GM12878 (cell line): ENCODE measurements around the gene LRCH4. TPM values are rescaled to one million over a fixed set of nuclear protein-coding genes. Genes with fewer than 3 reads are reported as not detected.

Source experiments
- ATAC-seq: fragments of 200-7000 bp; cut with Tn5 transposase; 3 replicates; pipeline ENCODE4 v1.9.1; 2020; ENCODE audit warnings: mild to moderate bottlenecking, moderate library complexity
- BruUV-seq: library from RNA; stranded (reverse); fragments of 400-500 nt; replicated peaks from 2 replicates; lab custom pipeline; 2021; lab: Mats Ljungman, UMichigan
- CTCF ChIA-PET: fragments of 300-600 bp; sonication (Branson Sonifier 250); formaldehyde crosslinking; extraction: SDS; loops from one replicate; lab custom pipeline; 2021; ENCODE audit warnings: inconsistent platforms; lab: Yijun Ruan, JAX
- POLR2A ChIA-PET: fragments of 350-600 bp; formaldehyde crosslinking; extraction: SDS; loops from one replicate; lab custom pipeline; 2021; ENCODE audit warnings: inconsistent platforms; lab: Charles Lee
- RAD21 ChIA-PET: fragments of 300-600 bp; sonication (Branson Sonifier 250); formaldehyde crosslinking; loops from one replicate; lab custom pipeline; 2023; ENCODE audit warnings: antibody characterized with exemption; ENCODE audit not compliant: unreplicated experiment; lab: Charles Lee
- SMC1A ChIA-PET: fragments of 300-600 bp; sonication (Branson Sonifier 250); formaldehyde crosslinking; loops from one replicate; lab custom pipeline; 2023; ENCODE audit not compliant: unreplicated experiment, uncharacterized antibody; lab: Charles Lee
- DNase-seq: peaks from one replicate; pipeline ENCODE4 v3.0.0-alpha.2; 2011; ENCODE audit warnings: low read depth, low spot score
- FAIRE-seq: peaks from 3 replicates; lab custom pipeline; 2011; peaks lifted over from hg19 to GRCh38; lab: Jason Lieb, UNC
- H2AFZ ChIP-seq: 2 replicates; pipeline ENCODE4 v1.6.0; 2011; ENCODE audit warnings: low read depth, low read length, control low read depth; ENCODE audit not compliant: control insufficient read depth
- H3K27ac ChIP-seq: 2 replicates; pipeline ENCODE4 v1.5.1; 2011; ENCODE audit warnings: control low read depth; ENCODE audit not compliant: control insufficient read depth, insufficient read depth
- H3K27me3 ChIP-seq, 2 experiments: replicated peaks in 1 of 2; 2 replicates each; pipeline versions ENCODE4 v1.6.0 to v1.6.1; 2011; ENCODE audit warnings: low read length in 1 of 2; ENCODE audit not compliant: control insufficient read depth in 2 of 2, insufficient read depth in 2 of 2
- H3K36me3 ChIP-seq, 2 experiments: 2 replicates each; pipeline ENCODE4 v1.5.1; 2011; ENCODE audit warnings: low read length in 1 of 2; ENCODE audit not compliant: control insufficient read depth in 2 of 2, insufficient read depth in 2 of 2
- H3K4me1 ChIP-seq: 2 replicates; pipeline ENCODE4 v1.6.1; 2011; ENCODE audit warnings: mild to moderate bottlenecking, low read length, moderate library complexity, mixed read lengths; ENCODE audit not compliant: control insufficient read depth, insufficient read depth
- H3K4me2 ChIP-seq: 2 replicates; pipeline ENCODE4 v1.6.0; 2011; ENCODE audit warnings: control low read depth; ENCODE audit not compliant: control insufficient read depth, insufficient read depth
- H3K4me3 ChIP-seq: fragments of 200-600 bp; sonication (generic); 2 replicates; pipeline ENCODE4 v1.5.1; 2016
- H3K79me2 ChIP-seq: 2 replicates; pipeline ENCODE4 v1.6.0; 2011; ENCODE audit warnings: low read length; ENCODE audit not compliant: control insufficient read depth, insufficient read depth
- H3K9ac ChIP-seq: 2 replicates; pipeline ENCODE4 v1.8.0; 2011; ENCODE audit warnings: low read length, control low read depth, mixed read lengths; ENCODE audit not compliant: control insufficient read depth, insufficient read depth
- H3K9me3 ChIP-seq: replicated peaks from 3 replicates; pipeline ENCODE4 v1.5.1; 2011; ENCODE audit warnings: mild to moderate bottlenecking, low read length; ENCODE audit not compliant: control insufficient read depth, insufficient read depth
- H4K20me1 ChIP-seq: 2 replicates; pipeline ENCODE4 v1.6.0; 2011; ENCODE audit not compliant: control insufficient read depth, insufficient read depth
- NR2F1 ChIP-seq: fragments of 450-650 bp; conservative IDR thresholded peaks from 2 replicates; pipeline ENCODE4 v1.6.1; 2017; ENCODE audit warnings: mild to moderate bottlenecking
- ZNF384 ChIP-seq: IDR thresholded peaks from 2 replicates; pipeline ENCODE4 v1.6.1; 2012; ENCODE audit warnings: low read depth, mild to moderate bottlenecking, low read length, improper control_type of control experiment, borderline replicate concordance
- WGBS: methylation state at CpG from one replicate; pipeline ENCODE4 v1.1.6; 2016; ENCODE audit warnings: low lambda C conversion rate; ENCODE audit not compliant: insufficient replicate concordance, insufficient coverage; ENCODE audit errors: missing lambda C conversion rate; 5-methylcytosine and 5-hydroxymethylcytosine counted together
- in situ Hi-C: fragments of 300-500 bp; cut with MboI; formaldehyde crosslinking; loops from 9 replicates; pipeline ENCODE4 v1.14.3; 2018; ENCODE audit warnings: mixed read lengths
- intact Hi-C: fragments of 100-400 bp; cut with micrococcal nuclease; formaldehyde crosslinking; loops from one replicate; pipeline ENCODE4 v1.14.2; 2022; ENCODE audit not compliant: unreplicated experiment
- polyA plus RNA-seq, 11 experiments: library from polyadenylated mRNA; depleted of rRNA in 4 of 11; unstranded in 6 of 11; stranded (reverse) in 5 of 11; fragments of >200 nt; fragmentation: Nextera tagmentation in 4 of 11; fragmentation: Illumina TruSeq in 1 of 11; extraction: Ambion mirVana in 4 of 11; extraction: Trizol in 1 of 11; gene quantifications; 1 replicate in 1 of 11; 2 replicates in 10 of 11; pipeline versions ENCODE4 v1.2.1 to v1.2.3, GENCODE V29; 2011 to 2016; ENCODE audit warnings: inconsistent platforms in 2 of 11, missing spikeins in 2 of 11, low read depth in 1 of 11
- total RNA-seq, 4 experiments: library from RNA; depleted of rRNA in 3 of 4; stranded (reverse); fragments of >200 nt in 3 of 4; fragmentation: Illumina TruSeq in 1 of 4; extraction: Trizol in 1 of 4; gene quantifications; 2 replicates each; pipeline versions ENCODE4 v1.2.1 to v1.2.3, GENCODE V29; 2013 to 2021
- TF ChIP-seq, protein P1 (sequence below): IDR thresholded peaks from 2 replicates; pipeline ENCODE4 v1.6.1; 2011; ENCODE audit warnings: borderline replicate concordance, low read depth, mild to moderate bottlenecking, moderate library complexity, low read length; ENCODE audit not compliant: insufficient read depth, poor library complexity, severe bottlenecking

The LRCH4 gene
- total and polyA plus RNA-seq, 10 of the 15 experiments (the other 5 are each of a cell fraction or from before 2014, with no cell fraction given) = 0.58 to 96.7 (median 28.4) TPM

DNA sequence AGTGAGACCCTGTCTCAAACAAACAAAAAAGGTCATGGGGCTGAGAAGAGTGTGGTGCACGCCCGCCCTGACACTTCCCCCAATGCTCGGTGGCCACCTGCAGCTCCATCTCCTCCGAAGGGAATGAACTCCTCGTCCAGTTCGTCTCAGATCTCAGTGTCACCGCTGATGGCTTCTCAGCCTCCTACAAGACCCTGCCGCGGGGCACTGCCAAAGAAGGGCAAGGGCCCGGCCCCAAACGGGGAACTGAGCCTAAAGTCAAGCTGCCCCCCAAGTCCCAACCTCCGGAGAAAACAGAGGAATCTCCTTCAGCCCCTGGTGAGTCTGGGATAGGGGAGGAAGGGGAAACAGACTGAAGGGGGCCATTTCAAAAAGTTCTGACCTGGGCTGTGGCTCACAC lies 20.4 kb upstream of the LRCH4 start (continued):
- TF ChIP-seq, protein P1, sequence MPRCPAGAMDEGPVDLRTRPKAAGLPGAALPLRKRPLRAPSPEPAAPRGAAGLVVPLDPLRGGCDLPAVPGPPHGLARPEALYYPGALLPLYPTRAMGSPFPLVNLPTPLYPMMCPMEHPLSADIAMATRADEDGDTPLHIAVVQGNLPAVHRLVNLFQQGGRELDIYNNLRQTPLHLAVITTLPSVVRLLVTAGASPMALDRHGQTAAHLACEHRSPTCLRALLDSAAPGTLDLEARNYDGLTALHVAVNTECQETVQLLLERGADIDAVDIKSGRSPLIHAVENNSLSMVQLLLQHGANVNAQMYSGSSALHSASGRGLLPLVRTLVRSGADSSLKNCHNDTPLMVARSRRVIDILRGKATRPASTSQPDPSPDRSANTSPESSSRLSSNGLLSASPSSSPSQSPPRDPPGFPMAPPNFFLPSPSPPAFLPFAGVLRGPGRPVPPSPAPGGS = no peak

DNA sequence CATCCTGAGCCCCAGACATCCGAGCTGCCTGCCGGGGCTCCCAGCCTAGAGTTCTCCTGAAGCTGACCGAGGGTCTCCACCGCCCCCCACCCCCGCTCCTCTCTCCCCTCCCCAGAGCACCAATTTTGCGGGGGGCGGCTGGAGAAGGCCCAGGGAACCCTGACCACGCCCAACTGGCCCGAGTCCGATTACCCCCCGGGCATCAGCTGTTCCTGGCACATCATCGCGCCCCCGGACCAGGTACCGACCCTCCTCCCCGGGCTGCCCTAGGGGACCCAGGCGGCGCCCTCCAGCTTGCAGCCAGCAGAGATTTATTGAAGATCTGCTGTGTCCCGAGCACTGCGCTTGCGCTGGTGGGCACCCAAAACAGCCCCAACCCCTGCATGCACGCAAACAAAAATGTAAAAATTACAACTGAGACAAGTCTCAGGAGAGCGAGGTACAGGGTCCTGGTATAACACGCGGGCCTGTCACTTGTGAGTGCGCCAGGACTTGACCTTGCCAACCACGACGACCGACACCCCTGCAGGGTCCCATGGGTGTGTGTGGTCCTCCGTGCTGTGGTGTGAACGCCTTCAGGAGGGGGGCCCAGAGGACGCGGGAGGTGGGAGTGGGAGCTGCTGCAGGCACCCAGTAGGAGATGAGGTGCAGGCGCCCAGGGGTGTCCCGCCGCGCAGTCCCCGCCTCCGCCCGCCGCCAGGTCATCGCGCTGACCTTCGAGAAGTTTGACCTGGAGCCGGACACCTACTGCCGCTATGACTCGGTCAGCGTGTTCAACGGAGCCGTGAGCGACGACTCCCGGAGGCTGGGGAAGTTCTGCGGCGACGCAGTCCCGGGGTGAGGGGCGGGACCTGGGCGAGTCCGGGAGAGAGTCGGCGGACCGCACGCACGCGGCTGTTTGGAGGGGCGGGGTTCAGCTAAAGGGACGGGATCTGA lies 19.3 kb upstream of the LRCH4 start:
- TF ChIP-seq NR2F1 = peak; percentile 44; the same call in 1 of the 2 replicates
- TF ChIP-seq ZNF384 = no peak
- POLR2A ChIA-PET = no interaction called here
- Histone ChIP-seq H3K36me3 (no peaks in the 10 kb centered on the region), H4K20me1 (no peaks in the 10 kb centered on the region), H3K9me3 (no peaks in the 10 kb centered on the region), H3K27ac (no peak overlapping the region), H2AFZ (peak overlapping the region; percentile 92), H3K4me3 (peak overlapping the region; percentile 73), H3K27me3 (peaks cover 0 to 5% of the 10 kb centered on the region in 2 experiments; a peak in 2 of 4 replicates), H3K4me2 (peak overlapping the region; percentile 89), H3K9ac (no peak overlapping the region), H3K4me1 (peaks cover 10% of the 10 kb centered on the region), H3K79me2 (no peaks in the 10 kb centered on the region)
- RAD21 ChIA-PET = interaction anchor here (1.1 kb wide), 1 partner anchor 69 kb away, joined by 5 read pairs; no protein-coding TSS in a partner anchor
- CTCF ChIA-PET = interaction anchor here (0.7 to 1.6 kb wide), 5 partner anchors 13 to 101 kb away, joined by 3 to 5 read pairs (median 3); partner anchors contain the start of gene POP7
- ATAC-seq = no peak; the same call in 2 of the 3 replicates
- SMC1A ChIA-PET = interaction anchor here (1.4 kb wide), 1 partner anchor 12 kb away, joined by 5 read pairs; no protein-coding TSS in a partner anchor
- no peak for FAIRE-seq
- BruUV-seq = no TSS peak
- 8% methylated on average over 38 of the region's 68 CpGs for WGBS
- in situ Hi-C loops (no loop called here), intact Hi-C loops (no loop called here)
- no peak for DNase-seq
